ENCODE data around the gene RCCD1. TPM values are rescaled to one million over a fixed set of nuclear protein-coding genes. Genes with fewer than 3 reads are reported as not detected.
A peak's percentile ranks its signal among the peaks of the same experiment; 100 is the strongest.

RCCD1 gene
- total and polyA plus RNA-seq, 9 of the 15 experiments (the other 6 are each of a cell fraction or from before 2014, with no cell fraction given), result 11.1 to 51.4 (median 24.7) TPM

DNA sequence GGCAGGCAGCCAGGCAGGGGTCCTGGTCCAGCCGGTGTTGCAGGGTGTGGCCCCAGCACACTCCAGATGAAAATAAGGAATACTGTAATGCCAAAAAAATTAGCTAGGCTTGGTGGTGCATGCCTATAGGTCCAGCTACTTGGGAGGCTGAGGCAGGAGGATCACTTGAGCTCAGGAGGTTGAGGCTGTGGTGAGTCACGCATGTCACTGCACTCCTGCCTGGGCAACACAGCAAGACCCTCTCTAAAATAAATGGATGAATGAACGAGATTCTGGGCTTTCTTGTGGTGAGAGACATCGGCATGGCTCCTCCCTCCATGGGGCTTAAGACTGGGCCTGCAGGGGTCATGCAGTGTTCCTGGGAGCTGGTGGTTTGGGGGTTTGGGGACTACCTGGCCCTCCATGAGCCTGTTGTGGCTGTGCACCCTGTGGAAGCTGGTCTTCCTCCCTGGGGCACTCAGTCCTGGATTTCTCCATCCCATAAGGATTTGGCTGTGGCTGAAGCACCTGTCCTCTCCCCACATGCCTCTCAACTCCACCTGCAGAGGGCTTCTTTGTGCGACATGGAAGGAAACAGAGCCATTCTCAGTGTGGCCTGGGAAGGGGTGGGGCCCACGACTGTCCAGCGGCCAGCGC, 7.6 kb upstream of the RCCD1 start (continued):
- TF ChIP-seq, protein P1, sequence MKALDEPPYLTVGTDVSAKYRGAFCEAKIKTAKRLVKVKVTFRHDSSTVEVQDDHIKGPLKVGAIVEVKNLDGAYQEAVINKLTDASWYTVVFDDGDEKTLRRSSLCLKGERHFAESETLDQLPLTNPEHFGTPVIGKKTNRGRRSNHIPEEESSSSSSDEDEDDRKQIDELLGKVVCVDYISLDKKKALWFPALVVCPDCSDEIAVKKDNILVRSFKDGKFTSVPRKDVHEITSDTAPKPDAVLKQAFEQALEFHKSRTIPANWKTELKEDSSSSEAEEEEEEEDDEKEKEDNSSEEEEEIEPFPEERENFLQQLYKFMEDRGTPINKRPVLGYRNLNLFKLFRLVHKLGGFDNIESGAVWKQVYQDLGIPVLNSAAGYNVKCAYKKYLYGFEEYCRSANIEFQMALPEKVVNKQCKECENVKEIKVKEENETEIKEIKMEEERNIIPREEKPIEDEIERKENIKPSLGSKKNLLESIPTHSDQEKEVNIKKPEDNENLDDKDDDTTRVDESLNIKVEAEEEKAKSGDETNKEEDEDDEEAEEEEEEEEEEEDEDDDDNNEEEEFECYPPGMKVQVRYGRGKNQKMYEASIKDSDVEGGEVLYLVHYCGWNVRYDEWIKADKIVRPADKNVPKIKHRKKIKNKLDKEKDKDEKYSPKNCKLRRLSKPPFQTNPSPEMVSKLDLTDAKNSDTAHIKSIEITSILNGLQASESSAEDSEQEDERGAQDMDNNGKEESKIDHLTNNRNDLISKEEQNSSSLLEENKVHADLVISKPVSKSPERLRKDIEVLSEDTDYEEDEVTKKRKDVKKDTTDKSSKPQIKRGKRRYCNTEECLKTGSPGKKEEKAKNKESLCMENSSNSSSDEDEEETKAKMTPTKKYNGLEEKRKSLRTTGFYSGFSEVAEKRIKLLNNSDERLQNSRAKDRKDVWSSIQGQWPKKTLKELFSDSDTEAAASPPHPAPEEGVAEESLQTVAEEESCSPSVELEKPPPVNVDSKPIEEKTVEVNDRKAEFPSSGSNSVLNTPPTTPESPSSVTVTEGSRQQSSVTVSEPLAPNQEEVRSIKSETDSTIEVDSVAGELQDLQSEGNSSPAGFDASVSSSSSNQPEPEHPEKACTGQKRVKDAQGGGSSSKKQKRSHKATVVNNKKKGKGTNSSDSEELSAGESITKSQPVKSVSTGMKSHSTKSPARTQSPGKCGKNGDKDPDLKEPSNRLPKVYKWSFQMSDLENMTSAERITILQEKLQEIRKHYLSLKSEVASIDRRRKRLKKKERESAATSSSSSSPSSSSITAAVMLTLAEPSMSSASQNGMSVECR (CRISPR knock-in tag; IDR thresholded peaks at IDR 0.05), result no peak
- no peak for TF ChIP-seq SLC30A9 (CRISPR knock-in tag; IDR thresholded peaks at IDR 0.05)
- TF ChIP-seq, protein P2, sequence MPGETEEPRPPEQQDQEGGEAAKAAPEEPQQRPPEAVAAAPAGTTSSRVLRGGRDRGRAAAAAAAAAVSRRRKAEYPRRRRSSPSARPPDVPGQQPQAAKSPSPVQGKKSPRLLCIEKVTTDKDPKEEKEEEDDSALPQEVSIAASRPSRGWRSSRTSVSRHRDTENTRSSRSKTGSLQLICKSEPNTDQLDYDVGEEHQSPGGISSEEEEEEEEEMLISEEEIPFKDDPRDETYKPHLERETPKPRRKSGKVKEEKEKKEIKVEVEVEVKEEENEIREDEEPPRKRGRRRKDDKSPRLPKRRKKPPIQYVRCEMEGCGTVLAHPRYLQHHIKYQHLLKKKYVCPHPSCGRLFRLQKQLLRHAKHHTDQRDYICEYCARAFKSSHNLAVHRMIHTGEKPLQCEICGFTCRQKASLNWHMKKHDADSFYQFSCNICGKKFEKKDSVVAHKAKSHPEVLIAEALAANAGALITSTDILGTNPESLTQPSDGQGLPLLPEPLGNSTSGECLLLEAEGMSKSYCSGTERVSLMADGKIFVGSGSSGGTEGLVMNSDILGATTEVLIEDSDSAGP (CRISPR knock-in tag; IDR thresholded peaks at IDR 0.05), result no peak
- 0 out of 2 replicates have a peak, but pooled peaks have one; percentile 6 for TF ChIP-seq JUND (IDR thresholded peaks at IDR 0.05; ENCODE audit: borderline replicate concordance, low read depth, low read length)
- TF ChIP-seq JUND (tag; IDR thresholded peaks at IDR 0.05; ENCODE audit: borderline replicate concordance, low read depth, low read length), result no peak
- TF ChIP-seq, protein P3, sequence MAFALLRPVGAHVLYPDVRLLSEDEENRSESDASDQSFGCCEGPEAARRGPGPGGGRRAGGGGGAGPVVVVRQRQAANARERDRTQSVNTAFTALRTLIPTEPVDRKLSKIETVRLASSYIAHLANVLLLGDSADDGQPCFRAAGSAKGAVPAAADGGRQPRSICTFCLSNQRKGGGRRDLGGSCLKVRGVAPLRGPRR (CRISPR knock-in tag; IDR thresholded peaks at IDR 0.05), result no peak
- TF ChIP-seq, protein P4, sequence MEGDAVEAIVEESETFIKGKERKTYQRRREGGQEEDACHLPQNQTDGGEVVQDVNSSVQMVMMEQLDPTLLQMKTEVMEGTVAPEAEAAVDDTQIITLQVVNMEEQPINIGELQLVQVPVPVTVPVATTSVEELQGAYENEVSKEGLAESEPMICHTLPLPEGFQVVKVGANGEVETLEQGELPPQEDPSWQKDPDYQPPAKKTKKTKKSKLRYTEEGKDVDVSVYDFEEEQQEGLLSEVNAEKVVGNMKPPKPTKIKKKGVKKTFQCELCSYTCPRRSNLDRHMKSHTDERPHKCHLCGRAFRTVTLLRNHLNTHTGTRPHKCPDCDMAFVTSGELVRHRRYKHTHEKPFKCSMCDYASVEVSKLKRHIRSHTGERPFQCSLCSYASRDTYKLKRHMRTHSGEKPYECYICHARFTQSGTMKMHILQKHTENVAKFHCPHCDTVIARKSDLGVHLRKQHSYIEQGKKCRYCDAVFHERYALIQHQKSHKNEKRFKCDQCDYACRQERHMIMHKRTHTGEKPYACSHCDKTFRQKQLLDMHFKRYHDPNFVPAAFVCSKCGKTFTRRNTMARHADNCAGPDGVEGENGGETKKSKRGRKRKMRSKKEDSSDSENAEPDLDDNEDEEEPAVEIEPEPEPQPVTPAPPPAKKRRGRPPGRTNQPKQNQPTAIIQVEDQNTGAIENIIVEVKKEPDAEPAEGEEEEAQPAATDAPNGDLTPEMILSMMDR (IDR thresholded peaks at IDR 0.05 in 2 of 3, conservative IDR thresholded peaks at IDR 0.05 in 1 of 3; ENCODE audit: insufficient read depth in 2 of 3, low read depth in 1 of 3, low read length in 3 of 3), result peak in 2 of 3 experiments; percentile 1 to 33; a peak in 2 of 6 replicates
- no peak for TF ChIP-seq MYNN (IDR thresholded peaks at IDR 0.05)
- TF ChIP-seq MYNN (CRISPR knock-in tag; IDR thresholded peaks at IDR 0.05), result no peak
- TF ChIP-seq, protein P5, sequence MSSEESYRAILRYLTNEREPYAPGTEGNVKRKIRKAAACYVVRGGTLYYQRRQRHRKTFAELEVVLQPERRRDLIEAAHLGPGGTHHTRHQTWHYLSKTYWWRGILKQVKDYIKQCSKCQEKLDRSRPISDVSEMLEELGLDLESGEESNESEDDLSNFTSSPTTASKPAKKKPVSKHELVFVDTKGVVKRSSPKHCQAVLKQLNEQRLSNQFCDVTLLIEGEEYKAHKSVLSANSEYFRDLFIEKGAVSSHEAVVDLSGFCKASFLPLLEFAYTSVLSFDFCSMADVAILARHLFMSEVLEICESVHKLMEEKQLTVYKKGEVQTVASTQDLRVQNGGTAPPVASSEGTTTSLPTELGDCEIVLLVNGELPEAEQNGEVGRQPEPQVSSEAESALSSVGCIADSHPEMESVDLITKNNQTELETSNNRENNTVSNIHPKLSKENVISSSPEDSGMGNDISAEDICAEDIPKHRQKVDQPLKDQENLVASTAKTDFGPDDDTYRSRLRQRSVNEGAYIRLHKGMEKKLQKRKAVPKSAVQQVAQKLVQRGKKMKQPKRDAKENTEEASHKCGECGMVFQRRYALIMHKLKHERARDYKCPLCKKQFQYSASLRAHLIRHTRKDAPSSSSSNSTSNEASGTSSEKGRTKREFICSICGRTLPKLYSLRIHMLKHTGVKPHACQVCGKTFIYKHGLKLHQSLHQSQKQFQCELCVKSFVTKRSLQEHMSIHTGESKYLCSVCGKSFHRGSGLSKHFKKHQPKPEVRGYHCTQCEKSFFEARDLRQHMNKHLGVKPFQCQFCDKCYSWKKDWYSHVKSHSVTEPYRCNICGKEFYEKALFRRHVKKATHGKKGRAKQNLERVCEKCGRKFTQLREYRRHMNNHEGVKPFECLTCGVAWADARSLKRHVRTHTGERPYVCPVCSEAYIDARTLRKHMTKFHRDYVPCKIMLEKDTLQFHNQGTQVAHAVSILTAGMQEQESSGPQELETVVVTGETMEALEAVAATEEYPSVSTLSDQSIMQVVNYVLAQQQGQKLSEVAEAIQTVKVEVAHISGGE (CRISPR knock-in tag; IDR thresholded peaks at IDR 0.05), result no peak
- TF ChIP-seq, protein P6, sequence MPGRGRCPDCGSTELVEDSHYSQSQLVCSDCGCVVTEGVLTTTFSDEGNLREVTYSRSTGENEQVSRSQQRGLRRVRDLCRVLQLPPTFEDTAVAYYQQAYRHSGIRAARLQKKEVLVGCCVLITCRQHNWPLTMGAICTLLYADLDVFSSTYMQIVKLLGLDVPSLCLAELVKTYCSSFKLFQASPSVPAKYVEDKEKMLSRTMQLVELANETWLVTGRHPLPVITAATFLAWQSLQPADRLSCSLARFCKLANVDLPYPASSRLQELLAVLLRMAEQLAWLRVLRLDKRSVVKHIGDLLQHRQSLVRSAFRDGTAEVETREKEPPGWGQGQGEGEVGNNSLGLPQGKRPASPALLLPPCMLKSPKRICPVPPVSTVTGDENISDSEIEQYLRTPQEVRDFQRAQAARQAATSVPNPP (IDR thresholded peaks at IDR 0.05; ENCODE audit: borderline replicate concordance, insufficient read depth, insufficient read length), result no peak
- no peak for TF ChIP-seq SOX6 (IDR thresholded peaks at IDR 0.05)
- TF ChIP-seq CBX2 (IDR thresholded peaks at IDR 0.05; ENCODE audit: insufficient read depth, low read length, poor library complexity, severe bottlenecking), result no peak

Data from K562 (cell line).